ENCODE measurements around the gene DENND1B. TPM values are rescaled to one million over a fixed set of nuclear protein-coding genes. Genes with fewer than 3 reads are reported as not detected.

The DENND1B gene
- total and polyA plus RNA-seq, 2 of the 8 experiments (the other 6 are each of a cell fraction or from before 2014, with no cell fraction given), result 0.74 to 3.3 TPM

- no peaks in the 10 kb centered on the region for H3K36me3 ChIP-seq (ENCODE audit: control insufficient read depth in 2 of 4, insufficient read depth in 4 of 4, low read length in 3 of 4)
- 86% methylated on average over 2 of the region's 2 CpGs; no CpG with 5 or more reads in 1 of the 2 experiments for WGBS, 2 experiments (ENCODE audit: extremely low coverage in 1 of 2, insufficient coverage in 1 of 2, insufficient read length in 1 of 2, insufficient replicate concordance in 2 of 2, low coverage in 1 of 2, low lambda C conversion rate in 2 of 2, missing lambda C conversion rate in 1 of 2)
- H2BK5ac ChIP-seq (ENCODE audit: low read depth, low read length), result no peak overlapping the region
- H3K56ac ChIP-seq (replicated peaks; ENCODE audit: insufficient read length, low read depth, low read length), result no peak overlapping the region
- H3K9me3 ChIP-seq (ENCODE audit: insufficient read depth in 2 of 2, low read depth in 1 of 2, low read length in 1 of 2), result no peaks in the 10 kb centered on the region
- no peak overlapping the region for H3K27ac ChIP-seq (ENCODE audit: low read depth, low read length)
- H3K4me1 ChIP-seq (replicated peaks in 1 of 4; ENCODE audit: control insufficient read depth in 3 of 4, insufficient read depth in 4 of 4, low read length in 3 of 4), result peaks cover 0 to 7% (median 0%) of the 10 kb centered on the region in 4 experiments; a peak in 1 of 7 replicates
- DNase-seq (ENCODE audit: low read depth in 1 of 2, low spot score in 2 of 2) (no peak), FAIRE-seq (no peak)
- POLR2A ChIA-PET (ENCODE audit: partially characterized antibody), result no interaction called here
- H4K5ac ChIP-seq (ENCODE audit: insufficient read length, low read depth, low read length), result no peak overlapping the region
- H3K4me3 ChIP-seq (ENCODE audit: extremely low read depth in 1 of 4, insufficient read depth in 2 of 4, low read depth in 3 of 4, low read length in 4 of 4), result no peak overlapping the region
- H2BK120ac ChIP-seq (replicated peaks; ENCODE audit: low read depth, low read length), result no peak overlapping the region
- H4K91ac ChIP-seq (replicated peaks; ENCODE audit: insufficient read length, low read length), result no peak overlapping the region
- no peaks in the 10 kb centered on the region for H3K23me2 ChIP-seq (ENCODE audit: low read depth, low read length)
- no peak overlapping the region for H3K23ac ChIP-seq (ENCODE audit: insufficient read length)
- no peak overlapping the region for H3K4ac ChIP-seq (replicated peaks; ENCODE audit: insufficient read length, low read depth, low read length)
- no peak overlapping the region for H2BK12ac ChIP-seq (ENCODE audit: low read depth, low read length)
- H3K27me3 ChIP-seq (replicated peaks in 1 of 4; ENCODE audit: control insufficient read depth in 3 of 4, extremely low read depth in 1 of 4, insufficient read depth in 3 of 4, low read length in 3 of 4), result no peaks in the 10 kb centered on the region
- H3K79me1 ChIP-seq (ENCODE audit: low read depth, low read length), result no peaks in the 10 kb centered on the region
- H3K79me2 ChIP-seq (ENCODE audit: control insufficient read depth in 1 of 2, insufficient read depth in 2 of 2, low read length in 2 of 2), result no peaks in the 10 kb centered on the region
- H3K14ac ChIP-seq (ENCODE audit: insufficient read length), result no peak overlapping the region
- no peak overlapping the region for H2BK20ac ChIP-seq (ENCODE audit: low read length)
- no peak overlapping the region for H3K18ac ChIP-seq (ENCODE audit: extremely low read depth, low read length)
- H2BK15ac ChIP-seq (ENCODE audit: low read length), result no peak overlapping the region
- no peak overlapping the region for H2AK5ac ChIP-seq (ENCODE audit: low read depth, low read length)
- H3K9ac ChIP-seq (replicated peaks in 1 of 4; ENCODE audit: extremely low read depth in 1 of 4, low read depth in 3 of 4, low read length in 3 of 4), result no peak overlapping the region
- no peak overlapping the region for H2AFZ ChIP-seq (ENCODE audit: low read length)
- H4K8ac ChIP-seq (ENCODE audit: extremely low read depth, insufficient read depth, low read length), result no peak overlapping the region
- H4K20me1 ChIP-seq (replicated peaks in 1 of 2; ENCODE audit: control insufficient read depth in 1 of 2, insufficient read depth in 2 of 2, low read length in 2 of 2), result no peaks in the 10 kb centered on the region
- H3K4me2 ChIP-seq (ENCODE audit: insufficient read depth in 1 of 2, low read depth in 2 of 2, low read length in 2 of 2), result no peak overlapping the region
- CTCF ChIA-PET (ENCODE audit: partially characterized antibody), result interaction anchor here (0.6 to 2.1 kb wide), 2 partner anchors 16 to 231 kb away, joined by 4 to 6 read pairs; no protein-coding TSS in a partner anchor
- no peak for TF ChIP-seq CBX8 (IDR thresholded peaks at IDR 0.05; ENCODE audit: borderline replicate concordance, low read depth, low read length)
- no peak for TF ChIP-seq YY1 (IDR thresholded peaks at IDR 0.05; ENCODE audit: low read depth, low read length)
- no peak for TF ChIP-seq EGR1 (IDR thresholded peaks at IDR 0.05; ENCODE audit: borderline replicate concordance, low read depth, low read length)
- no peak for TF ChIP-seq CBX5 (IDR thresholded peaks at IDR 0.05; ENCODE audit: low read depth, low read length)
- TF ChIP-seq RBBP5 (IDR thresholded peaks at IDR 0.05; ENCODE audit: borderline replicate concordance, low read depth, low read length), result no peak
- TF ChIP-seq TBP (IDR thresholded peaks at IDR 0.05; ENCODE audit: low read depth, low read length), result no peak
- TF ChIP-seq GTF2F1 (IDR thresholded peaks at IDR 0.05; ENCODE audit: borderline replicate concordance, low read depth, low read length), result no peak
- TF ChIP-seq RAD21 (IDR thresholded peaks at IDR 0.05 in 1 of 2, conservative IDR thresholded peaks at IDR 0.05 in 1 of 2; ENCODE audit: low read depth in 2 of 2, low read length in 2 of 2), result no peak
These were observed 137.0 kb downstream of the DENND1B start for GRCh38 chr1:197638316-197638715.

Data from H1 (cell line).